ENCODE results near the gene MAP2. TPM values are rescaled to one million over a fixed set of nuclear protein-coding genes. Genes with fewer than 3 reads are reported as not detected.

Gene MAP2
- total RNA-seq, 1 donor from 2014 or later = 6.9 TPM

- H3K27ac Mint-ChIP-seq = no peak overlapping the region
- no peak for DNase-seq (ENCODE audit: low spot score in 2 of 2, unreplicated experiment in 2 of 2)
Observed at GRCh38 chr2:209391776-209392401, 32.0 kb upstream of the MAP2 start.

GRCh38 chr2:209395229-209395628 is 28.6 kb upstream of the MAP2 start:
- no peak for DNase-seq (ENCODE audit: low spot score in 2 of 2, unreplicated experiment in 2 of 2)
- no peaks in the 10 kb centered on the region for H3K4me1 Mint-ChIP-seq
- no peak overlapping the region for H3K27ac Mint-ChIP-seq

More at GRCh38 chr2:209391776-209392401, 32.0 kb upstream of the MAP2 start:
- Mint-ChIP-seq H3K36me3 (no peaks in the 10 kb centered on the region), H3K9me3 (no peaks in the 10 kb centered on the region), H3K4me1 (peaks cover 4% of the 10 kb centered on the region), H3K27me3 (ENCODE audit: low read depth) (peaks cover 12% of the 10 kb centered on the region), H3K4me3 (no peak overlapping the region)
- TF ChIP-seq CTCF (IDR thresholded peaks at IDR 0.05; ENCODE audit: unreplicated experiment) = no peak

GRCh38 chr2:209395652-209396051 is 28.2 kb upstream of the MAP2 start:
- no peak overlapping the region for H3K4me3 Mint-ChIP-seq
- no peak for DNase-seq (ENCODE audit: low spot score in 2 of 2, unreplicated experiment in 2 of 2)
- no peak overlapping the region for H3K27ac Mint-ChIP-seq
- H3K9me3 Mint-ChIP-seq = no peaks in the 10 kb centered on the region
- no peaks in the 10 kb centered on the region for H3K36me3 Mint-ChIP-seq
- TF ChIP-seq CTCF (IDR thresholded peaks at IDR 0.05; ENCODE audit: unreplicated experiment) = no peak
- no peaks in the 10 kb centered on the region for H3K4me1 Mint-ChIP-seq
- H3K27me3 Mint-ChIP-seq (ENCODE audit: low read depth) = peaks cover 16% of the 10 kb centered on the region

More at GRCh38 chr2:209395229-209395628, 28.6 kb upstream of the MAP2 start:
- no peaks in the 10 kb centered on the region for H3K9me3 Mint-ChIP-seq
- no peaks in the 10 kb centered on the region for H3K36me3 Mint-ChIP-seq
- no peak overlapping the region for H3K4me3 Mint-ChIP-seq
- peaks cover 16% of the 10 kb centered on the region for H3K27me3 Mint-ChIP-seq (ENCODE audit: low read depth)
- no peak for TF ChIP-seq CTCF (IDR thresholded peaks at IDR 0.05; ENCODE audit: unreplicated experiment)

- Mint-ChIP-seq H3K27me3 (ENCODE audit: low read depth) (peaks cover 13% of the 10 kb centered on the region), H3K36me3 (no peaks in the 10 kb centered on the region), H3K4me1 (no peaks in the 10 kb centered on the region), H3K9me3 (no peaks in the 10 kb centered on the region), H3K4me3 (no peak overlapping the region), H3K27ac (no peak overlapping the region)
- no peak for DNase-seq (ENCODE audit: low spot score in 2 of 2, unreplicated experiment in 2 of 2)
- no peak for TF ChIP-seq CTCF (IDR thresholded peaks at IDR 0.05; ENCODE audit: unreplicated experiment)
Observed at GRCh38 chr2:209398463-209398862, 25.4 kb upstream of the MAP2 start.

- Mint-ChIP-seq H3K27ac (no peak overlapping the region), H3K36me3 (no peaks in the 10 kb centered on the region), H3K27me3 (ENCODE audit: low read depth) (peaks cover 4% of the 10 kb centered on the region), H3K9me3 (no peaks in the 10 kb centered on the region), H3K4me3 (no peak overlapping the region), H3K4me1 (no peaks in the 10 kb centered on the region)
- DNase-seq (ENCODE audit: low spot score in 2 of 2, unreplicated experiment in 2 of 2) = no peak
- TF ChIP-seq CTCF (IDR thresholded peaks at IDR 0.05; ENCODE audit: unreplicated experiment) = no peak
Observed at GRCh38 chr2:209401788-209402187, 22.1 kb upstream of the MAP2 start.
